Liver (tissue), 3 donors: ENCODE data around the gene ATP1B1.

ENCODE experiments used
- GABPA ChIP-seq, 2 donors: IDR thresholded peaks in 1 of 2; conservative IDR thresholded peaks in 1 of 2; 2 replicates each; pipeline ENCODE4 v1.6.1; 2016; ENCODE audit warnings: antibody characterized with exemption in 2 of 2, mild to moderate bottlenecking in 1 of 2, moderate library complexity in 1 of 2
- HNF4A ChIP-seq, 2 donors: conservative IDR thresholded peaks; 2 replicates each; pipeline ENCODE4 v1.6.1; 2016; ENCODE audit warnings: antibody characterized with exemption in 2 of 2, mild to moderate bottlenecking in 2 of 2
- TAF1 ChIP-seq: conservative IDR thresholded peaks from 2 replicates; pipeline ENCODE4 v1.6.1; 2016; ENCODE audit warnings: antibody characterized with exemption, mild to moderate bottlenecking
- TF ChIP-seq, protein P1 (sequence below): fragments of 150-350 bp; IDR thresholded peaks from 2 replicates; pipeline ENCODE4 v1.5.1; 2017; ENCODE audit warnings: improper control_type of control experiment, low read depth, low read length; ENCODE audit not compliant: missing input control
- TF ChIP-seq, protein P2 (sequence below): IDR thresholded peaks from 2 replicates; pipeline ENCODE4 v1.6.1; 2016; ENCODE audit warnings: antibody characterized with exemption
- donor health status: healthy.
- donor health status: healthy.

DNA sequence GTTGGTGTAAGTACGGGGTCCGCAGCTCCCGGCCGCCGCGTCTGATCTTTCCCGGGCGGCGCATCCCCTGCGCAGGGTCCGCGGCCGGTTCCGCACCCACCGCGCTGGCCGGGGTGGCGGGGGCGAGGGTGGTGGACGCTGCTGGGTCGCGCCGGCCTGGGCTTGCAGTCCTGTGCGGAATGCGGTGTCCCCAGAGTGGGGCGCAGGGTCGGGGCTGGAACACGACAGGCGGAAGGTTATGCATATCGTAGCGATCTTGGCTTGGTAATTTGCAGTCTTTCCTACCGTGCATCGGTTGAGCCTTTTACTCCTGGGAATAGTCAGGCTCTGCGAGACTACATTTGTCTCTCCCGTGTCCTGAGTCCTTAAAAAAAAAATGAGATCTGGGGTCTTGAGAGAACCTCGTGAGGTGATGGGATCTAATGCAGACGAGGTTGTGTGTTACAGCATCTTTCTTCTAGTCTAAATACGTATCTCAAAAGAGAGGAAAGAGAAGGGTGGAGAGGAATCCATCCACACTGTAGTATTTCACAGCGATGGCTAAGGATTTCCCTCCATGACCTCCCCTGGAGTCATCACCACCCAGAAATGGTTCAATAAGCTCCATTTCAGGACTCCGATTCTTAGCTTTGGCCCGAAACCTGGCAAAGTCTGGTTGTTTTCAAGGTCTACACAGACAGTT, 572 bp downstream of the ATP1B1 start:
- TF ChIP-seq, protein P1, sequence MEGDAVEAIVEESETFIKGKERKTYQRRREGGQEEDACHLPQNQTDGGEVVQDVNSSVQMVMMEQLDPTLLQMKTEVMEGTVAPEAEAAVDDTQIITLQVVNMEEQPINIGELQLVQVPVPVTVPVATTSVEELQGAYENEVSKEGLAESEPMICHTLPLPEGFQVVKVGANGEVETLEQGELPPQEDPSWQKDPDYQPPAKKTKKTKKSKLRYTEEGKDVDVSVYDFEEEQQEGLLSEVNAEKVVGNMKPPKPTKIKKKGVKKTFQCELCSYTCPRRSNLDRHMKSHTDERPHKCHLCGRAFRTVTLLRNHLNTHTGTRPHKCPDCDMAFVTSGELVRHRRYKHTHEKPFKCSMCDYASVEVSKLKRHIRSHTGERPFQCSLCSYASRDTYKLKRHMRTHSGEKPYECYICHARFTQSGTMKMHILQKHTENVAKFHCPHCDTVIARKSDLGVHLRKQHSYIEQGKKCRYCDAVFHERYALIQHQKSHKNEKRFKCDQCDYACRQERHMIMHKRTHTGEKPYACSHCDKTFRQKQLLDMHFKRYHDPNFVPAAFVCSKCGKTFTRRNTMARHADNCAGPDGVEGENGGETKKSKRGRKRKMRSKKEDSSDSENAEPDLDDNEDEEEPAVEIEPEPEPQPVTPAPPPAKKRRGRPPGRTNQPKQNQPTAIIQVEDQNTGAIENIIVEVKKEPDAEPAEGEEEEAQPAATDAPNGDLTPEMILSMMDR: no peak
- TF ChIP-seq TAF1 (no peak), HNF4A (conservative IDR thresholded peaks at IDR 0.05) (no peak), GABPA (IDR thresholded peaks at IDR 0.05 in 1 of 2, conservative IDR thresholded peaks at IDR 0.05 in 1 of 2) (no peak)
- TF ChIP-seq, protein P2, sequence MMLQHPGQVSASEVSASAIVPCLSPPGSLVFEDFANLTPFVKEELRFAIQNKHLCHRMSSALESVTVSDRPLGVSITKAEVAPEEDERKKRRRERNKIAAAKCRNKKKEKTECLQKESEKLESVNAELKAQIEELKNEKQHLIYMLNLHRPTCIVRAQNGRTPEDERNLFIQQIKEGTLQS: no peak
